Measurements from ENCODE around the gene ZNF773. TPM values are rescaled to one million over a fixed set of nuclear protein-coding genes. Genes with fewer than 3 reads are reported as not detected.

Gene ZNF773
- total RNA-seq = 10 to 100 TPM; 16.7 to 27.9 TPM

GRCh38 chr19:57499680-57500395 is at the start of gene ZNF773:
TSS of gene ZNF773 (plus strand) at chr19:57499938. CDS start at chr19:57500081, 143 bp downstream.

GRCh38 chr19:57477191-57478008 is 22.3 kb upstream of the ZNF773 start, which contains the start of gene ZNF772:
TSS of gene ZNF772 (minus strand) at chr19:57477566. CDS start at chr19:57477309, 257 bp downstream.

GRCh38 chr19:57487477-57488298 is 12.1 kb upstream of the ZNF773 start, which contains the start of gene ZNF419:
TSS of gene ZNF419 (plus strand) at chr19:57487750. CDS start at chr19:57487951, 201 bp downstream.

GRCh38 chr19:57527136-57527881 is 27.6 kb downstream of the ZNF773 start, which contains the start of gene ZNF549:
TSS of gene ZNF549 (plus strand) at chr19:57527356. CDS start at chr19:57527574, 218 bp downstream.

Small RNAs within 50 kb of the gene (small RNA-seq; reads per million reads assigned to genes)
- 0 reads per million in 2 donors for gene VN1R107P

Other genes starting within 250 kb of the ZNF773 start
- gene ZNF460, start 219.5 kb upstream of the ZNF773 start, total RNA-seq = 10 to 100 TPM; 39.6 to 51.0 TPM
- 10 to 100 TPM; 10.3 to 12.7 TPM for gene ZNF543, start 179.5 kb upstream of the ZNF773 start, total RNA-seq
- 1 to 10 TPM; 8.9 to 9.7 TPM for gene ZNF304, start 148.7 kb upstream of the ZNF773 start, total RNA-seq
- gene TRAPPC2B, start 136.4 kb upstream of the ZNF773 start, total RNA-seq = 10 to 100 TPM; 14.8 to 16.3 TPM
- gene ZNF547, start 136.4 kb upstream of the ZNF773 start, total RNA-seq = 1 to 10 TPM; 2.0 to 3.1 TPM
- gene ZNF548, start 110.1 kb upstream of the ZNF773 start, total RNA-seq = 10 to 100 TPM; 15.5 to 16.7 TPM
- gene ZNF17, start 88.8 kb upstream of the ZNF773 start, total RNA-seq = 10 to 100 TPM; 12.3 to 14.5 TPM
- gene ZNF749, start 64.6 kb upstream of the ZNF773 start, total RNA-seq = 10 to 100 TPM; 71.9 to 86.3 TPM
- gene VN1R1, start 42.8 kb upstream of the ZNF773 start, total RNA-seq = under 1 TPM; under 0.01 to 0.33 TPM
- 10 to 100 TPM; 16.0 to 16.2 TPM for gene ZNF772, start 22.4 kb upstream of the ZNF773 start, total RNA-seq
- 10 to 100 TPM; 12.7 to 21.7 TPM for gene ZNF419, start 12.2 kb upstream of the ZNF773 start, total RNA-seq
- 10 to 100 TPM; 12.3 to 15.1 TPM for gene ZNF549, start 27.4 kb downstream of the ZNF773 start, total RNA-seq
- 1 to 10 TPM; 6.5 to 7.3 TPM for gene ZNF550, start 59.9 kb downstream of the ZNF773 start, total RNA-seq
- gene ZNF416, start 79.0 kb downstream of the ZNF773 start, total RNA-seq = 1 to 10 TPM; 4.8 to 5.7 TPM
- 10 to 100 TPM in 1 of 2 donors, 1 to 10 TPM in 1; 9.3 to 14.7 TPM for gene ZIK1, start 84.2 kb downstream of the ZNF773 start, total RNA-seq
- 1 to 10 TPM; 7.6 to 7.7 TPM for gene ZNF530, start 99.9 kb downstream of the ZNF773 start, total RNA-seq
- 10 to 100 TPM; 20.0 to 21.6 TPM for gene ZNF134, start 114.3 kb downstream of the ZNF773 start, total RNA-seq
- 1 to 10 TPM; 9.0 to 9.6 TPM for gene ZNF211, start 133.2 kb downstream of the ZNF773 start, total RNA-seq
- not detected for gene ZSCAN4, start 169.0 kb downstream of the ZNF773 start, total RNA-seq
- 10 to 100 TPM in 1 of 2 donors, 1 to 10 TPM in 1; 6.9 to 11.7 TPM for gene ZNF551, start 182.0 kb downstream of the ZNF773 start, total RNA-seq
- 1 to 10 TPM; 2.7 to 5.9 TPM for gene ZNF154, start 209.3 kb downstream of the ZNF773 start, total RNA-seq
- 10 to 100 TPM in 1 of 2 donors, 1 to 10 TPM in 1; 9.7 to 12.0 TPM for gene ZNF671, start 227.7 kb downstream of the ZNF773 start, total RNA-seq
- 10 to 100 TPM; 14.7 to 15.5 TPM for gene ZNF776, start 246.9 kb downstream of the ZNF773 start, total RNA-seq

All from melanocyte of skin (primary cell).